GM21619 (cell line): ENCODE measurements around the gene ZFAND2B.

Source experiments
- ATAC-seq: cut with Tn5 transposase; IDR thresholded peaks from one replicate; pipeline ENCODE4 v1.9.1; 2021; ENCODE audit not compliant: unreplicated experiment

ZFAND2B gene

DNA sequence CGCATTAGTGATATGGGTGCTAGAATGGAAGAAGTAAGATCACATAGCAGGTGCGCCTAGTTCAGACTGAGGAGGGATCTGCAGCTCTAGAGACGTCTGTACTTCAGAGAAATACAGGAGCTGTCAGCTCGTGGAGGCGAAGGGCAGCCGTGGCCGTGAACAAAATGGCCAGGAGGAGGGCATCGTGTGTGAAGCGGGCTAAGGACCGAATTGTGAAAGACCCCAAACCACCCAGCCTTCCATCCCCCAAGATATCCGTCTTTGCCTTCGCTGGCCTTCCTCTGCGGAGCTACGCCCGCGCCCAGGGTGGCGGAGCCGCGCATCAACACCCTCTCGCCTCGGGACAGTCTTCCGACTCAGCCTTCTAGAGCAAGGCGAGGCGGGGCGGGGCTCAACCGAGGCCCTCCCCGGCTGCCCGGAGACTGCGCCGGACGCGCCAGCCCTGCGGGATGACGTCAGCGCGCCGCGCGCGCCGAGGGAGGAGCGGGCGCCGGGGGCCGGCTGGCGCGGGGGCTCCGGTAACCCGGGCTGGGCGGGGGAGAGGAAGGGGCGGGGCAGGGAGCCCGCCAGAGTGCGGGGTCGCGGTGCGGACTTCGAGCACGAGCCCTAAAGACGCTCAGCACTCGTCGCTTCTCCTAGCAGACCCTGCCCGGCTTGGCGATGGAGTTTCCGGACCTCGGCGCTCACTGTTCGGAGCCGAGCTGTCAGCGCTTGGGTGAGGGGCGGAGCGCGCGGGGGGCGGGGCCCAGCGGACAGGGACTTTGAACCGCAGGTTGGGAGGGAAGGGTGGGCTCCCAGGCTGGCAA lies at the start of gene ZFAND2B:
Gene ZFAND2B (plus strand): TSS at position 455 of the 806 bp plus-strand sequence. CDS start 206 bp downstream, at position 661.
- peak; percentile 98 for ATAC-seq

- no peak for ATAC-seq
These were observed 49.2 kb upstream of the ZFAND2B start for GRCh38 chr2:219157396-219157795.

DNA sequence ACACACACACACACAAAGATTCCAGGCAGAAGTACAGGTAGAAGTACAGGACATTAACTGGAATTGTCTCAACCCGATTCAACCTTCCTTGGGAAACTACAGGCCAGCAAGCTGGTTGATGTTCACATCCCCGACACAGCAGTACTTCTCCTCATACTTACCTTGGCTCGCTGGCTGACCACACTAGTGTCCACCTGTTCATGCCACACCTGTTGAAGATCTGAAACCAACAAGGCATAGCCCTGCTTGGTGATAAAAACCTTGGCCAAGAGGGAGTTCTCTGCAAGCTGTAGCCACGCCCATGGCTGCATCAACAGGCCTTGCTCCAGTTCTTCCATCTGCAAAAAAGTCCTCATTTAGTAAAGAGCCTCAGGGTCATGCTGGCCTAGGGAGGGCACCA lies 48.6 kb upstream of the ZFAND2B start:
- no peak for ATAC-seq

- ATAC-seq, result no peak
These were observed 48.0 kb upstream of the ZFAND2B start for GRCh38 chr2:219158586-219158985.

GRCh38 chr2:219159771-219160185 lies 46.8 kb upstream of the ZFAND2B start:
- ATAC-seq, result no peak

- ATAC-seq, result peak; percentile 87
These were observed 46.2 kb upstream of the ZFAND2B start, which contains the start of gene NHEJ1 for GRCh38 chr2:219160186-219161017. TSS of gene NHEJ1 (minus strand) at chr2:219160815. CDS start at chr2:219158362, 2,453 bp downstream.

DNA sequence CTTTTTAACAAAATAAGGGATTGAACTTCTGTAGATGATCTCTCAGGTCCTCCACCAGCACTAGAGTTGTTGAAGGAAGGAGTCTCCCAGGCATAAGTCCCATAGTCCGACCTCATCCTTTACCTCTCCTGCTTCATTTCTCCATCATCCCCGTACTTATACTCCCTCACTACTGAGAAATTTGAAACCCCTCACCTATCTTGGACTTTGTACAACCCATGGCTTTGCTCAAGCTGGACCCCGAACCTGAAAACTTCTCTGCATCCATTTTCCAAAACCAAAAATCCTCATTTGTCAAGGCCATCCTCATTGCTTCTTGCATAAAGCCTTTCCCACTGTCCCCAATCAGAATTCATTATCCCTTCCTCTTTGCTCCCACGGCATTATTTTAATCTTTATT lies 45.5 kb upstream of the ZFAND2B start:
- ATAC-seq, result no peak

GRCh38 chr2:219163156-219163555 lies 43.4 kb upstream of the ZFAND2B start:
- ATAC-seq, result no peak

- no peak for ATAC-seq
These were observed 41.3 kb upstream of the ZFAND2B start for GRCh38 chr2:219165058-219165911.

DNA sequence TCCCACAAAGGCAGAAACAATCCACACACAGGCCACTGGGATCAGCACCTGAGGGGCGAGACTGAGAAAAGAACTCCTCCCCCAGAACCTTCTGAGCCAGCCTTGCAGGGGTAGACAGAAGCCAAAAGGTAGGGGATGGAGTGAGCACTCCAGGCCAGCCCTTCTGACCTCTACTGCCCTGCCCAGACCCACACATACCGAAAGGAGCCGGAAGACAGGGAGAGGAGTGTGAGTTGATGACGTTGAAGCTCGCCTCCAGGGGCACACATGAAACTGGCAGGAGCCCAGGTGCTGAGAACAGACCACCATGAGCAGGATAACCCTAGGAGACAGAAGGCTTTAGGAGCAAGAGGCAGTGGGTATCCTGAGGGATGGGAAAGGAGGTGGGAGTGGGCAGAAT lies 38.6 kb upstream of the ZFAND2B start:
- ATAC-seq, result no peak

DNA sequence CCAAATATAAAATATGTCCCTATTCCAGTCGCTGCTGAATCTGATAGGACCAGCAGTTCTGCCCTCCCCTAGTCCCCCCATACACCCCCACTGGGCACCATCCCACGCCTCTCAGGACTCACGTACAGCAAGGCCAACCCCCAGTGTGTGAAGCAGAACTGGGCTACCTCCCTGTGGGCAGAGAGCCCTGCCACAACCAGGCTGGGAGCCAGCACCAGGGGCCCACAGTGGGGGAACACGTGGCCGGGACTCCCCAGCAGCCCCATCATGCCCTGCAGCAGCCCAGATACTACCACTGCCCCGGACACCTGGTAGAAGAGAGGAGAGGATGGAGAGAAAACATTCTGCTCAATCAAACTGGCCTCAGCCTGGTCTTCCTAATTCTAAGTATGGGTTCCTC lies 38.1 kb upstream of the ZFAND2B start:
- no peak for ATAC-seq

- no peak for ATAC-seq
These were observed 37.6 kb upstream of the ZFAND2B start for GRCh38 chr2:219168932-219169331.

GRCh38 chr2:219169930-219170654 lies 36.5 kb upstream of the ZFAND2B start, which contains the start of gene SLC23A3:
TSS of gene SLC23A3 (minus strand) at chr2:219170029. CDS start at chr2:219169984, 45 bp downstream.
- no peak for ATAC-seq

DNA sequence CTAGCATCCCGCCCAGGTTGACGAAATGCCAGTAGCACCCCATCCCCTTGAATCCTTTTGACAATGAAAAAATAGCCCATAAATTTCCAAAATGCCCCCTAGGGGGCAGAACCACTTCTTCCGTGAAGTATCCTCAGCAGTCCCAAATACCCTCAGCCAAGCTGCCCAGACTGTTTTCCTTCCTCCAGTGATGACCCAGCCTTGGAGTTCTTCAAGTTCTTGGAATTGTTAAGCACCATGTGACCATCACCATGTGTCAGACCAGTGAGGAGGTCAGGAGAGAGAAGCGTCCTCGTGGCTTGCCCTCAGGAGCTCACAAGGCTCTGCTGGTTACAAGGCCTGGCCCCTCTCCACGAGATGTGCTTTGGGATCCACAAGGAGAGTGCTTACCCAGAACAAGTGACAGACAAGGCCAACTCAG lies 35.3 kb upstream of the ZFAND2B start:
- ATAC-seq, result no peak

- ATAC-seq, result no peak
These were observed 34.1 kb upstream of the ZFAND2B start for GRCh38 chr2:219172231-219173154.

GRCh38 chr2:219173176-219173575 lies 33.4 kb upstream of the ZFAND2B start:
- ATAC-seq, result no peak

GRCh38 chr2:219174146-219174545 lies 32.4 kb upstream of the ZFAND2B start:
- no peak for ATAC-seq

DNA sequence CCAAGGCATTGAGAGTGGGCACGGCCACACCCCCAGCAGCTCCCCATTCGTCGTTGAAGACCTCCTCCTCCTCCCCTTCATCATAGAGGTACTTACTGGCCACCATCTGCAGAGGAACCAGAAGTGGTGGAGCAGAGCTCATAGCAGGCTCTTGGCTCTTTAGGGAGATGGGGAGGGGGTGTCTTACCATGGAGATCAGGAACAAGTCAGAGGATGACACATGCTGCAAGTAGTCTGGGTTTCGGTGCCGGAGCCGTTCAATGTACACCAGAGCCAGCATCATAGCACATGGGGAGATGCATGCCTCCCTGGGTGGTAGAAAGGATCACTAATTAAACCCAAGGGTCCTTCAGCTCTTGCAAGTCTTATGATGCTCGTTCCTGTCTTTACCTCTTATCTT lies 31.8 kb upstream of the ZFAND2B start:
- no peak for ATAC-seq

DNA sequence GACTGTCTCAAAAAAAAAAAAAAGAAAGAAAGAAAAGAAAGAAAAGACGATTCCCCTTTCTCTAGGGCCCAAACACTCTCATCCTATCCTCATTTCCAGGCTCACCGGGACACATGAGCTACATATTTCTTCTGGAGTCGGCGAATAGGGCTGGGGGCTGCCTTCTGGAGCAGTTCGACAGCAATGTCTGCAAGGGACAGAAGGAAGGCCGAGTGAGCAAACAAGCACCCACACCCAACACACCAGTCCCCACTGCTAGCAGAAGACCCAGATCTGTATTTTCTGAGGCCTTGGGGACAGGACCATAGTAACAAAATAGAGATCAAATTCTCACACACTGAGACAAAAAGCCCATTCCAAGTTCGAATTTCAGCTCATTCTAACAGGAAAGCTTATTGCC lies 31.1 kb upstream of the ZFAND2B start:
- ATAC-seq, result no peak
